HL-60/S4 treated with retinoic acid at 250 ng/mL for 4 days and 3 days (cell line): ENCODE results near the gene KLHL1.

Source experiments
- in situ Hi-C: fragments of 300-500 bp; cut with MboI; formaldehyde crosslinking; loops from 2 replicates; pipeline ENCODE4 v1.7.0; 2022; ENCODE audit warnings: low sequenced_read_pairs

The KLHL1 gene

DNA sequence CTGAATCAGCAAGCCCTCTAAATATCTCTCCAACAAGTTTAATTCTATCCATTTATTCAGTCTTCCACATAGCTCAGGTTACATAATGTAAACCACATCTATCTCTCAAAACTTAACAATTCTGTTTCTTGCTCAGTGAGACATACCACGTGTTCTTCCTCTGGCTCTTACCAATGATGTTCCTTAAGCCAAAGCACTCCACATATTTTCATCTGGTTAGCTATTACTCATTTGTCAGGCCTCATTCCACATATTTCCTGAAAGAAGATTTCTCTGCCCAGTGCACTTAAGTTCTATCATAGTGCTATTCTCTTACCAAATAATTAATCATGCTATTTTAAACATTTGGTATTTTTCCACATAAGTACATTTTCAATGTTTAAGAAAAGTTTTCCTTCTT, 403.9 kb downstream of the KLHL1 start:
- in situ Hi-C loops, result no loop called here

DNA sequence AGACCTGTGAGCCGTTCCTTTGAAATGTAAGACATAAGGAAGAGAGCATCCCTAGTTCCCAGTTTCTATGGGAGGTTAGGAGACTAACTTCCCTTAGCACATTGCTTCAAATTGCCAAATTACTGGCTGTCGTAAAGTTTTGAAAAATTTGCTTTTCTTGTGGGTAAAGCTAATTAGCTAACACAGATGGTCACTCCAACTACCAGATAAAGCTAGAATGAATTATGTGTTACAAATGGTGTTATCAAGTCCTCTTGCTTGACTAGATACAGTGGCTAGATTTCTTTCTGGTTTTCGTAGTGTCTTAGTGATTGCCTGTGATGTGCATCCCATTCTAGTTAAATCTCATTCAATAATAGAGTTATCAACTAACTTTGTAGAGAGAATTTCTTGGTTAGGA, 417.3 kb downstream of the KLHL1 start:
- in situ Hi-C loops, result no loop called here

DNA sequence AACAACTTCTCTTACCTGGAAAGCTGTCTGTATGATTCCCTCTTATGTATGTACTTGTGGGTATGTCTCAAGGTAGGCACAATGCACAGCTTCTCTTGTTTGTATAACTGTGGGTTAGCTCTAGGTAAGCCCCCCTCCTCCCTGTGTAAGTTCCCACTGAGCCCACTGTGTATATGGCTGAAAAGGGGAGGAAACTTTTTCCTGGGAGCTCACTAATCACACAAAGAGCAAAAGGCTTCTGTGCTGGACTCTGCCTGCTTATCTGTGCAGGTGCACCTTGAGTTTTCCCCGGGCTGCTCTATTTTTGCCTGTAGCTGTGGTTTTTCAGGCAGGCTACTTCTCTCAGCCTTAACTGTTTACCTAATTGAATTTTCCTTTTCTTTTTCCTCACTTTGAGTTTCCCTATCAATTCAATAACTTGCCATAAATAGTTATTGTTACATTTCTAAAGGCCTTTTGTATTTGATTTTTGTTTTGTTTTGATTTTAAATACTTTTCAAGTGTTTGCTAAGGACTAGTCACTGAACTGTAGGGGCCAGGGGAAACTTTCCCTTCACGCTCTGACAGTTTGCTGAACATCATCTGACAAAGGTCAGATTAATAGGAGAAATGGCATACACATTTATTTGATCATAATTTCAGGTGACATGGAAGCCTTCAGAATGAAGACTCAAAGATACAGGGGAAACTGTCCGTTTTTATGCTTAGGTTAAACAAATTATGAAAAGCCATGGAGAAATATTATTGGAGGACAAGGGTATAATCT, 424.1 kb downstream of the KLHL1 start:
- in situ Hi-C loops, result no loop called here

DNA sequence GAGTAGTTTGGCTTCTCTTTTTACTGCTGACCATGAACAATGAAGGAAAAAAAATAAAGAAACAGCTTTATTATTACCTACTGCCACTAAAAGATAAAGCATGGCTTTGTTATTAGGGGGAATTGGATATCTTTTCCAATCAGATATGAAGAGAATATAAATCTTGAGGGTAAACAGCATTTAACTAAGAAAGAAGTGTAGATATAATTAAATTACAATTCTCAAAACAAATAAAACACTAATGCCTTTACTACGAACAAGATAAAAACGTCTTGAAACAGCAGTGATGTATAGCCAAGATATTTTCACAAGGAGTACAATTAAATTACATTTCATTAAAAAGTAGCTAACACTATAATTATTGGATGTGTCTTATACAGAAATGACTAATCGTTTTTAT, 426.5 kb downstream of the KLHL1 start:
- in situ Hi-C loops, result no loop called here

DNA sequence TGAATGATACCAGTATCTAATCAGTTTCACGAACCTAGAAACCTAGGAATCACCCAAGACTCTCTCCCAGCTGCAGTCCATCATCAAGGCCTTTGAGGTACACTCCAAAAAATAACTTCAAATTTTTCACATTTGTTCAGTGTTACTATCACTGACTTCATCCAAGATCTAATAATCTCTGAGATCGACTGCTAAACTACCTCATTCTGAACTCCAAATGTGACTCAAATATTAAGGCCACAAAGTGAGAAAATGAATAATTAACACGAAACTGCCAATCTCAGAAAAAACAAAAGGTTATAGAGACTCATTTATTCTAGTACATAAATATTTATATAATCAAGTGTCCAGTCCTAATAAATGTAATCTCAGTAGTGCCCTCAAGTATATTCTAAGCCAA, 430.9 kb downstream of the KLHL1 start:
- in situ Hi-C loops, result no loop called here

DNA sequence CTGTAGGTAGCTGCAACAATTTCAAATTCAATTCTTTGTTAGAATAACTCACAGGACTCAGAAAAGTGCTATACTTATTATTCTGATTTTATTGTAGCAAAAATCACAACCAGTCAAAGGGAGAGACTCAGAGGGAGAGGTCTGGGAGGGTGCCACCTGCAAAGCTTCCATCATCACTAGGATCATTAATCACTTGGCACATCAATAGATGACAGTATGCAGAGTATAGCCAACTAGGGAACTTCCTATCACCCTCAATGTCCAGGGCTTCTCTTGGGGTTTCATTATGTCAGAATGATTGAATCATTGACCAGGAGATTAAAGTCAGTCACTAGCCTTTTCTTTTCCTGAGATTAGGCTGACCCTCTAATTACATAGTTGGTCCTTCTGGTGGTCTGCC, 432.0 kb downstream of the KLHL1 start:
- in situ Hi-C loops, result no loop called here

DNA sequence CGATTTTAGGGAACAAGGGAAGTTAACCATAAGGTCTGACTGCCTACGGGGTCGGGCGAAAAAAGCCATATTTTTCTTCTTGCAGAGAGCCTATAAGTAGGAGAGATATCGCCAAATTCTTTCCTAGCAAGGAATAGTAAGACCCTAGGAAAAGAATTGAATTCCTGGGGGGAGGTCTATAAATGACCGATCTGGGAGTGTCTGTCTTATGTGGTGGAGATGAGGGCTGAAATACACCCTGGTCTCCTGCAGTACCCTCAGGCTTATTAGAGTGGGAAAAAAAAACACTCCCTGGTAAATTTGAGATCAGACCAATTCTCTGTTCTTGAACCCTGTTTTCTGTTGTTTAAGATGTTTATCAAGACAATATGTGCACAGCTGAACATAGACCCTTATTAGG, 448.1 kb downstream of the KLHL1 start:
- in situ Hi-C loops, result no loop called here

DNA sequence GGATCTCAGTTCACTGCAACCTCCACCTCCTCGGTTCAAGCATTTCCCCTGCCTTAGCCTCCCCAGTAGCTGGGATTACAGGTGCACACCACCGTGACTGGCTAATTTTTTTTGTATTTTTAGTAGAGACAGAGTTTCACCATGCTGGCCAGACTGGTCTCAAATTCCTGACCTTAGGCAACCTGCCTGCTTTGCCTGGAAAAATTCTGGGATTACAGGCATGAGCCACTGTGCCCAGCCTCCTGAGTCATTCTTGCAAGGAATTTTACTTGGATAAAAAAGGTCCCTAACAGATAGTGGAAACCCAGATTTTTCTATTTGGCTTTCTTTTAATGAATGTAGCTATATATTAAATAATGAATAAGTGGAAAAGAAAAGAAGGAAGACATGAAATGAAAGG, 450.6 kb downstream of the KLHL1 start:
- in situ Hi-C loops, result no loop called here

DNA sequence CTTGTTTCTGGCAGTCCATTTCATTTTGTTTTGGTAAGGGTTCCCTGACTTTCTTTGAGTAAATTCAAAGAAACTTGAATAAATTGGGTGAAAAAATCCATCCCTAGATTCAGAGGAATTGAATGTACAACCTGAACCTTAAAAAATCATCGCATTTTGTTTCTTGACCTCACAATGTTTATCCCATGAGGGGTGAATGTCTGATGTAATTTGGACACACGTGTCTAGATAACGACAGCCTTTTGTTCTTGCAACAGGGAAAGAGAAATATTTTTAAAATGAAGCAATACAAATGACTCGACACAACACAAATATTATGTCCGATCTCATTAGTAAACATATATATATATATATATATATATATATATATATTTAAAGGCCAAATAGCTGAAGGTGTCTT, 453.9 kb downstream of the KLHL1 start:
- in situ Hi-C loops, result no loop called here
